H1 (cell line): ENCODE results near the gene ADAMTS17. TPM values are rescaled to one million over a fixed set of nuclear protein-coding genes. Genes with fewer than 3 reads are reported as not detected.

Experiments
- CTCF ChIA-PET: fragments of 300-600 bp; sonication (Branson Sonifier 250); formaldehyde crosslinking; loops from one replicate; lab custom pipeline; 2021; ENCODE audit not compliant: partially characterized antibody; lab: Charles Lee
- POLR2A ChIA-PET: fragments of 300-600 bp; sonication (Branson Sonifier 250); formaldehyde crosslinking; loops from one replicate; lab custom pipeline; 2021; ENCODE audit warnings: inconsistent platforms; ENCODE audit not compliant: partially characterized antibody; lab: Charles Lee
- DNase-seq, 2 experiments: peaks; one replicate each; pipeline versions ENCODE4 v3.0.0 to v3.0.0-alpha.2; 2010 to 2022; ENCODE audit warnings: low spot score in 2 of 2, low read depth in 1 of 2, mixed read lengths in 1 of 2
- FAIRE-seq: peaks from 2 replicates; lab custom pipeline; 2011; peaks lifted over from hg19 to GRCh38; lab: Jason Lieb, UNC
- H2AFZ ChIP-seq: 2 replicates; pipeline ENCODE4 v1.8.1; 2012; ENCODE audit warnings: low read length, inconsistent platforms
- H2AK5ac ChIP-seq: 2 replicates; pipeline ENCODE4 v1.6.1; 2013; ENCODE audit warnings: low read depth, low read length
- H2BK120ac ChIP-seq: replicated peaks from 2 replicates; pipeline ENCODE3; 2013; ENCODE audit warnings: low read depth, low read length, inconsistent platforms
- H2BK12ac ChIP-seq: 2 replicates; pipeline ENCODE4 v1.6.1; 2013; ENCODE audit warnings: low read depth, low read length
- H2BK15ac ChIP-seq: 2 replicates; pipeline ENCODE4 v1.6.1; 2013; ENCODE audit warnings: low read length
- H2BK20ac ChIP-seq: 2 replicates; pipeline ENCODE4 v1.6.1; 2013; ENCODE audit warnings: low read length
- H2BK5ac ChIP-seq: 2 replicates; pipeline ENCODE4 v1.6.1; 2013; ENCODE audit warnings: low read depth, low read length
- H3K14ac ChIP-seq: 2 replicates; pipeline ENCODE4 v1.6.1; 2013; ENCODE audit warnings: inconsistent platforms; ENCODE audit not compliant: insufficient read length
- H3K18ac ChIP-seq: 2 replicates; pipeline ENCODE4 v1.6.1; 2013; ENCODE audit warnings: low read length; ENCODE audit errors: extremely low read depth
- H3K23ac ChIP-seq: 2 replicates; pipeline ENCODE4 v1.6.1; 2013; ENCODE audit warnings: inconsistent platforms; ENCODE audit not compliant: insufficient read length
- H3K23me2 ChIP-seq: 2 replicates; pipeline ENCODE4 v1.6.1; 2013; ENCODE audit warnings: low read depth, low read length
- H3K27ac ChIP-seq: 2 replicates; pipeline ENCODE4 v1.6.1; 2011; ENCODE audit warnings: low read depth, low read length, inconsistent platforms
- H3K27me3 ChIP-seq, 4 experiments: replicated peaks in 1 of 4; 1 replicate in 1 of 4; 2 replicates in 3 of 4; pipeline versions ENCODE4 v1.6.1 to v1.8.1; 2011 to 2013; ENCODE audit warnings: low read length in 3 of 4, mild to moderate bottlenecking in 3 of 4, inconsistent platforms in 2 of 4, mixed read lengths in 2 of 4, moderate library complexity in 1 of 4; ENCODE audit not compliant: control insufficient read depth in 3 of 4, insufficient read depth in 3 of 4; ENCODE audit errors: extremely low read depth in 1 of 4
- H3K36me3 ChIP-seq, 4 experiments: 2 replicates each; pipeline versions ENCODE4 v1.6.1 to v1.8.1; 2011 to 2013; ENCODE audit warnings: mild to moderate bottlenecking in 4 of 4, low read length in 3 of 4, moderate library complexity in 2 of 4, control low read depth in 1 of 4, inconsistent platforms in 1 of 4; ENCODE audit not compliant: insufficient read depth in 4 of 4, control insufficient read depth in 2 of 4
- H3K4ac ChIP-seq: replicated peaks from 2 replicates; pipeline ENCODE3; 2013; ENCODE audit warnings: low read length, low read depth, mixed read lengths, inconsistent platforms; ENCODE audit not compliant: insufficient read length
- H3K4me1 ChIP-seq, 4 experiments: replicated peaks in 1 of 4; 1 replicate in 1 of 4; 2 replicates in 3 of 4; pipeline versions ENCODE4 v1.6.1 to v1.8.1; 2011 to 2013; ENCODE audit warnings: low read length in 3 of 4, inconsistent platforms in 2 of 4, mixed read lengths in 1 of 4; ENCODE audit not compliant: insufficient read depth in 4 of 4, control insufficient read depth in 3 of 4
- H3K4me2 ChIP-seq, 2 experiments: 2 replicates each; pipeline versions ENCODE4 v1.6.1 to v1.8.1; 2011 to 2013; ENCODE audit warnings: low read depth in 2 of 2, low read length in 2 of 2, control low read depth in 1 of 2, inconsistent platforms in 1 of 2, mild to moderate bottlenecking in 1 of 2; ENCODE audit not compliant: insufficient read depth in 1 of 2
- H3K4me3 ChIP-seq, 4 experiments: fragments of 200-600, 300-600 bp in 1 of 4; sonication (generic), shearing (Covaris generic), sonication (Bioruptor Twin) in 1 of 4; 2 replicates each; pipeline versions ENCODE4 v1.5.1 to v1.8.1; 2011 to 2016; ENCODE audit warnings: low read length in 4 of 4, low read depth in 3 of 4, control low read depth in 2 of 4, inconsistent platforms in 2 of 4, mild to moderate bottlenecking in 2 of 4, mixed read lengths in 1 of 4, moderate library complexity in 1 of 4; ENCODE audit not compliant: insufficient read depth in 2 of 4; ENCODE audit errors: extremely low read depth in 1 of 4
- H3K56ac ChIP-seq: replicated peaks from 2 replicates; pipeline ENCODE3; 2013; ENCODE audit warnings: low read depth, mild to moderate bottlenecking, mixed read lengths, low read length, inconsistent platforms; ENCODE audit not compliant: insufficient read length
- H3K79me1 ChIP-seq: 2 replicates; pipeline ENCODE4 v1.6.1; 2013; ENCODE audit warnings: low read depth, low read length, control low read depth
- H3K79me2 ChIP-seq, 2 experiments: 2 replicates each; pipeline versions ENCODE4 v1.6.1 to v1.8.1; 2012 to 2013; ENCODE audit warnings: low read length in 2 of 2, mild to moderate bottlenecking in 2 of 2, inconsistent platforms in 1 of 2; ENCODE audit not compliant: insufficient read depth in 2 of 2, control insufficient read depth in 1 of 2
- H3K9ac ChIP-seq, 4 experiments: replicated peaks in 1 of 4; 1 replicate in 1 of 4; 2 replicates in 3 of 4; pipeline versions ENCODE4 v1.6.1 to v1.8.1; 2011 to 2013; ENCODE audit warnings: low read depth in 3 of 4, low read length in 3 of 4, control low read depth in 2 of 4, mild to moderate bottlenecking in 2 of 4, moderate library complexity in 2 of 4, inconsistent platforms in 1 of 4; ENCODE audit errors: extremely low read depth in 1 of 4
- H3K9me3 ChIP-seq, 2 experiments: 2 replicates each; pipeline versions ENCODE4 v1.6.1 to v1.8.1; 2012 to 2013; ENCODE audit warnings: mild to moderate bottlenecking in 2 of 2, moderate library complexity in 2 of 2, control low read depth in 1 of 2, inconsistent platforms in 1 of 2, low read depth in 1 of 2, low read length in 1 of 2, mixed read lengths in 1 of 2; ENCODE audit not compliant: insufficient read depth in 2 of 2
- H4K20me1 ChIP-seq, 2 experiments: replicated peaks in 1 of 2; 2 replicates each; pipeline versions ENCODE3 to v1.8.1; 2011 to 2013; ENCODE audit warnings: inconsistent platforms in 2 of 2, low read length in 2 of 2, mild to moderate bottlenecking in 1 of 2; ENCODE audit not compliant: insufficient read depth in 2 of 2, control insufficient read depth in 1 of 2
- H4K5ac ChIP-seq: 2 replicates; pipeline ENCODE4 v1.6.1; 2013; ENCODE audit warnings: low read length, low read depth, mixed read lengths, inconsistent platforms; ENCODE audit not compliant: insufficient read length
- H4K8ac ChIP-seq: 2 replicates; pipeline ENCODE4 v1.8.0; 2013; ENCODE audit warnings: mild to moderate bottlenecking, moderate library complexity, low read length, inconsistent platforms; ENCODE audit not compliant: insufficient read depth; ENCODE audit errors: extremely low read depth
- H4K91ac ChIP-seq: replicated peaks from 2 replicates; pipeline ENCODE3; 2013; ENCODE audit warnings: low read length, mixed read lengths, inconsistent platforms; ENCODE audit not compliant: insufficient read length
- BACH1 ChIP-seq: IDR thresholded peaks from 2 replicates; pipeline ENCODE4 v1.6.1; 2012; ENCODE audit warnings: low read length, improper control_type of control experiment
- HDAC2 ChIP-seq, 2 experiments: fragments of 300-600 bp in 1 of 2; sonication (generic) in 1 of 2; IDR thresholded peaks; 2 replicates each; pipeline ENCODE4 v1.6.1; 2011 to 2012; ENCODE audit warnings: low read depth in 2 of 2, low read length in 2 of 2, mild to moderate bottlenecking in 2 of 2, moderate library complexity in 2 of 2, borderline replicate concordance in 1 of 2, inconsistent platforms in 1 of 2
- MAFK ChIP-seq: IDR thresholded peaks from 2 replicates; pipeline ENCODE4 v1.6.1; 2012; ENCODE audit warnings: low read depth, mild to moderate bottlenecking, improper control_type of control experiment, low read length
- TEAD4 ChIP-seq: IDR thresholded peaks from 2 replicates; pipeline ENCODE4 v1.6.1; 2012; ENCODE audit warnings: low read depth, low read length, inconsistent platforms, mixed read lengths
- YY1 ChIP-seq: IDR thresholded peaks from 2 replicates; pipeline ENCODE4 v1.6.1; 2011; ENCODE audit warnings: low read depth, mild to moderate bottlenecking, low read length
- WGBS, 2 experiments: shearing (Covaris generic) in 1 of 2; methylation state at CpG; one replicate each; pipeline versions ENCODE4 v1.1.6 to v1.1.7; 2013 to 2015; ENCODE audit warnings: low lambda C conversion rate in 2 of 2, mixed read lengths in 2 of 2, inconsistent platforms in 1 of 2, low coverage in 1 of 2, missing lambda C conversion rate in 1 of 2; ENCODE audit not compliant: insufficient replicate concordance in 2 of 2, insufficient coverage in 1 of 2, insufficient read length in 1 of 2; ENCODE audit errors: extremely low coverage in 1 of 2, missing lambda C conversion rate in 1 of 2; 5-methylcytosine and 5-hydroxymethylcytosine counted together
- polyA plus RNA-seq, 7 experiments: library from polyadenylated mRNA; depleted of rRNA in 3 of 7; stranded (reverse) in 5 of 7; unstranded in 2 of 7; fragments of >200 nt in 5 of 7; fragments of 200-250 nt in 2 of 7; gene quantifications; 1 replicate in 5 of 7; 2 replicates in 1 of 7; 4 replicates in 1 of 7; pipeline versions ENCODE4 v1.2.1 to v1.2.3, GENCODE V29; 2011 to 2013; ENCODE audit warnings: missing spikeins in 2 of 7, mixed read lengths in 2 of 7
- total RNA-seq: library from RNA; stranded (reverse); fragmentation: NEBNext Ultra II Directional; extraction: Animal tissue kit (Norgen Biotek cat#: 25700); gene quantifications from 2 replicates; pipeline ENCODE4 v1.2.1, GENCODE V29; 2021

Gene ADAMTS17
- total and polyA plus RNA-seq, 2 of the 8 experiments (the other 6 are each of a cell fraction or from before 2014, with no cell fraction given), result 0.51 to 1.7 TPM

DNA sequence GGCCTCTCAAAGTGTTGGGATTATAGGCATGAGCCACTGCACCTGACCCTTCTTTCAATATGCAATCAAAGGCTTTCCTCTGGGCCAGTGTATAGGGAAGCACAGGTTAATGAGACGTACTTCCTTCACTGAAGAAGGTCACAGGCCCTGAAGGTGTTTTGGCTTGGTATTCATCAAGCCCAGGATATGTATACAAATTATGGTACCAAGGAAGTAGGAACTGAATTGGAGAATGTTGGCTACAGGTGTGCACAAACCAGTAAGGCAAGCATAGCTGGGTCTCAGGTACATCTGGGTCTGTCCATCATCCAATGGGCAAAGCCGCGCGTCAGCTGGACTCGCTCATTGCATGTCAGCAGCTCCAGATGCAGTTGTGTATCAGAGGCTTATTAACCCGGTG lies 237.9 kb downstream of the ADAMTS17 start:
- Histone ChIP-seq H2BK15ac (no peak overlapping the region), H2BK5ac (no peak overlapping the region), H3K9ac (no peak overlapping the region), H2AK5ac (no peak overlapping the region), H3K4me2 (no peak overlapping the region), H3K18ac (no peak overlapping the region), H2BK120ac (no peak overlapping the region), H3K14ac (no peak overlapping the region), H3K27ac (no peak overlapping the region), H3K4me1 (no peaks in the 10 kb centered on the region), H3K23me2 (no peaks in the 10 kb centered on the region), H4K8ac (no peak overlapping the region), H3K27me3 (no peaks in the 10 kb centered on the region), H3K4ac (no peak overlapping the region), H3K4me3 (no peak overlapping the region), H3K79me2 (no peaks in the 10 kb centered on the region), H3K79me1 (no peaks in the 10 kb centered on the region), H2AFZ (no peak overlapping the region), H4K91ac (no peak overlapping the region), H4K20me1 (no peaks in the 10 kb centered on the region), H3K36me3 (no peaks in the 10 kb centered on the region), H4K5ac (no peak overlapping the region), H2BK20ac (no peak overlapping the region), H3K9me3 (no peaks in the 10 kb centered on the region; a peak in 1 of 4 replicates), H3K23ac (no peak overlapping the region), H2BK12ac (no peak overlapping the region), H3K56ac (no peak overlapping the region)
- TF ChIP-seq YY1 (no peak), MAFK (no peak), BACH1 (no peak), HDAC2 (IDR thresholded peaks at IDR 0.05; ENCODE audit: borderline replicate concordance in 1 of 2, low read depth in 2 of 2, low read length in 2 of 2) (no peak), TEAD4 (no peak)
- 93% methylated on average over 6 of the region's 6 CpGs; no CpG with 5 or more reads in 1 of the 2 experiments for WGBS, 2 experiments
- CTCF ChIA-PET, result interaction anchor here (1.0 kb wide), 1 partner anchor 13 kb away, joined by 4 read pairs; no protein-coding TSS in a partner anchor
- no peak for DNase-seq
- no peak for FAIRE-seq
- POLR2A ChIA-PET, result no interaction called here
